Gastrocnemius medialis (tissue), 4 donors: ENCODE results near the gene FYN.

Source experiments
- POLR2A ChIP-seq, 2 donors: fragments of 450-650 bp; IDR thresholded peaks; one replicate each; pipeline ENCODE4 v1.6.1; 2017; ENCODE audit warnings: antibody characterized with exemption in 2 of 2, mild to moderate bottlenecking in 2 of 2, moderate library complexity in 2 of 2
- TF ChIP-seq, protein P1 (sequence below), 5 experiments: fragments of 450-650 bp in 3 of 5; fragments of 200-600 bp in 2 of 5; sonication (generic) in 2 of 5; IDR thresholded peaks in 4 of 5; conservative IDR thresholded peaks in 1 of 5; 1 replicate in 4 of 5; 2 replicates in 1 of 5; pipeline ENCODE4 v1.5.1; 2016 to 2019; ENCODE audit warnings: antibody characterized with exemption in 5 of 5, mild to moderate bottlenecking in 3 of 5, moderate library complexity in 3 of 5

DNA sequence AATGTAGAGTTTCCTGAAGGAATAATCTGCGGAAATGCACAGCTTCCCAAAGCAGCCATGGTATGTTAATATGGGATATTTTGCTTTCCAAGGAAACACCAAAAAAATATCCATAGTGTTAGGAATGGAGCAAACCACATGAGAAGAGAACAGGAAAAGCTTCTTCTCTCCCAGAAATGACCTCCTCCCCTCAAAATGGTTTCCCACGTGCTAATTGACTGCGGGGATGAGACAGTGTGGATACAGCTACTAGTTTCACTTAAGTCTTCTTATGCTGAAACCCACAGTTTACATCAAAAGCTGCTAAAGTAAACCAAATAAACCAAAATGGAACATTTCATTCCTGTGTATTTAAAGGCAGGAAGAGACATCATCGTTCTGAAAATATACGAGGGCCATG is 69.4 kb downstream of the FYN start:
- TF ChIP-seq, protein P1, sequence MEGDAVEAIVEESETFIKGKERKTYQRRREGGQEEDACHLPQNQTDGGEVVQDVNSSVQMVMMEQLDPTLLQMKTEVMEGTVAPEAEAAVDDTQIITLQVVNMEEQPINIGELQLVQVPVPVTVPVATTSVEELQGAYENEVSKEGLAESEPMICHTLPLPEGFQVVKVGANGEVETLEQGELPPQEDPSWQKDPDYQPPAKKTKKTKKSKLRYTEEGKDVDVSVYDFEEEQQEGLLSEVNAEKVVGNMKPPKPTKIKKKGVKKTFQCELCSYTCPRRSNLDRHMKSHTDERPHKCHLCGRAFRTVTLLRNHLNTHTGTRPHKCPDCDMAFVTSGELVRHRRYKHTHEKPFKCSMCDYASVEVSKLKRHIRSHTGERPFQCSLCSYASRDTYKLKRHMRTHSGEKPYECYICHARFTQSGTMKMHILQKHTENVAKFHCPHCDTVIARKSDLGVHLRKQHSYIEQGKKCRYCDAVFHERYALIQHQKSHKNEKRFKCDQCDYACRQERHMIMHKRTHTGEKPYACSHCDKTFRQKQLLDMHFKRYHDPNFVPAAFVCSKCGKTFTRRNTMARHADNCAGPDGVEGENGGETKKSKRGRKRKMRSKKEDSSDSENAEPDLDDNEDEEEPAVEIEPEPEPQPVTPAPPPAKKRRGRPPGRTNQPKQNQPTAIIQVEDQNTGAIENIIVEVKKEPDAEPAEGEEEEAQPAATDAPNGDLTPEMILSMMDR (IDR thresholded peaks at IDR 0.05 in 4 of 5, conservative IDR thresholded peaks at IDR 0.05 in 1 of 5) = no peak
- TF ChIP-seq POLR2A (IDR thresholded peaks at IDR 0.05) = no peak
